HepG2 (cell line): Measurements from ENCODE around the gene PPM1G. TPM values are rescaled to one million over a fixed set of nuclear protein-coding genes. Genes with fewer than 3 reads are reported as not detected.

Source experiments
- AGO2 ChIP-seq: fragments of 200-400 bp; formaldehyde crosslinking; optimal IDR thresholded peaks from 2 replicates; pipeline ENCODE3; 2017; ENCODE audit warnings: mild to moderate bottlenecking, low read depth, low read length, moderate library complexity
- AKAP8 ChIP-seq: sonication (generic); formaldehyde crosslinking; IDR thresholded peaks from 2 replicates; pipeline ENCODE4 v1.5.1; 2020; ENCODE audit warnings: mild to moderate bottlenecking, missing genetic modification reagents
- DNMT1 ChIP-seq: sonication (generic); formaldehyde crosslinking; IDR thresholded peaks from 2 replicates; pipeline ENCODE4 v1.5.1; 2020; ENCODE audit warnings: mild to moderate bottlenecking, missing genetic modification reagents
- GLI4 ChIP-seq: sonication (generic); formaldehyde crosslinking; IDR thresholded peaks from 2 replicates; pipeline ENCODE4 v1.5.1; 2020; ENCODE audit warnings: missing genetic modification reagents, mild to moderate bottlenecking, moderate library complexity, borderline replicate concordance
- HNRNPH1 ChIP-seq: fragments of 200-400 bp; formaldehyde crosslinking; optimal IDR thresholded peaks from 2 replicates; pipeline ENCODE3; 2017; ENCODE audit warnings: mild to moderate bottlenecking, low read depth, low read length
- HOXD1 ChIP-seq: sonication (generic); formaldehyde crosslinking; IDR thresholded peaks from 2 replicates; pipeline ENCODE4 v1.5.0; 2020; ENCODE audit warnings: missing genetic modification reagents
- JUNB ChIP-seq: sonication (generic); formaldehyde crosslinking; IDR thresholded peaks from 2 replicates; pipeline ENCODE4 v1.8.0; 2022; ENCODE audit warnings: missing genetic modification reagents, mild to moderate bottlenecking, borderline replicate concordance
- KLF16 ChIP-seq, 2 experiments: sonication (generic) in 1 of 2; formaldehyde crosslinking in 1 of 2; IDR thresholded peaks; 2 replicates each; pipeline versions ENCODE4 v1.6.1 to v1.8.0; 2016 to 2023; ENCODE audit warnings: missing genetic modification reagents in 2 of 2, missing compliant biosample characterization in 1 of 2
- MEIS1 ChIP-seq: sonication (generic); formaldehyde crosslinking; IDR thresholded peaks from 2 replicates; pipeline ENCODE4 v1.9.0; 2021; ENCODE audit warnings: mild to moderate bottlenecking, missing genetic modification reagents, moderate library complexity, borderline replicate concordance
- PBX3 ChIP-seq: sonication (generic); formaldehyde crosslinking; IDR thresholded peaks from 2 replicates; pipeline ENCODE4 v1.8.1; 2023; ENCODE audit warnings: missing genetic modification reagents, inconsistent platforms, borderline replicate concordance
- PRPF4 ChIP-seq: fragments of 200-400 bp; formaldehyde crosslinking; IDR thresholded peaks from 2 replicates; pipeline ENCODE4 v1.6.1; 2016; ENCODE audit warnings: low read length, low read depth; ENCODE audit not compliant: poor library complexity, severe bottlenecking
- REST ChIP-seq, 2 experiments: IDR thresholded peaks; 2 replicates each; pipeline ENCODE4 v1.6.1; 2011 to 2012; ENCODE audit warnings: low read length in 2 of 2, borderline replicate concordance in 1 of 2, low read depth in 1 of 2, mild to moderate bottlenecking in 1 of 2, moderate library complexity in 1 of 2
- TRAFD1 ChIP-seq: sonication (generic); formaldehyde crosslinking; IDR thresholded peaks from 2 replicates; pipeline ENCODE4 v1.5.1; 2020; ENCODE audit warnings: missing genetic modification reagents, mild to moderate bottlenecking, borderline replicate concordance
- ZMYM3 ChIP-seq: sonication (generic); formaldehyde crosslinking; IDR thresholded peaks from 2 replicates; pipeline ENCODE4 v1.5.1; 2020; ENCODE audit warnings: mild to moderate bottlenecking, missing genetic modification reagents
- ZNF3 ChIP-seq: IDR thresholded peaks from 2 replicates; pipeline ENCODE4 v1.7.0; 2017; ENCODE audit warnings: inconsistent platforms
- ZSCAN21 ChIP-seq: sonication (generic); formaldehyde crosslinking; IDR thresholded peaks from 2 replicates; pipeline ENCODE4 v1.8.0; 2022; ENCODE audit warnings: mild to moderate bottlenecking, missing genetic modification reagents, moderate library complexity, borderline replicate concordance
- polyA plus RNA-seq, 8 experiments: library from polyadenylated mRNA; depleted of rRNA in 3 of 8; stranded (reverse) in 7 of 8; unstranded in 1 of 8; fragments of >200 nt; fragmentation: Illumina TruSeq in 4 of 8; extraction: Trizol in 4 of 8; gene quantifications; 2 replicates each; pipeline versions ENCODE4 v1.2.1 to v1.2.3, GENCODE V29; 2011 to 2016; ENCODE audit warnings: low read depth in 4 of 8, missing spikeins in 1 of 8, mixed read lengths in 1 of 8; ENCODE audit not compliant: insufficient read depth in 1 of 8
- total RNA-seq, 5 experiments: library from RNA; depleted of rRNA; stranded (reverse); fragments of >200 nt; fragmentation: Illumina TruSeq; extraction: Trizol; gene quantifications; 2 replicates each; pipeline ENCODE4 v1.2.3, GENCODE V29; 2016; ENCODE audit warnings: low read depth in 1 of 5
- TF ChIP-seq, protein P1 (sequence below): fragments of 450-650 bp; IDR thresholded peaks from 2 replicates; pipeline ENCODE4 v1.6.1; 2017
- TF ChIP-seq, protein P2 (sequence below): sonication (generic); formaldehyde crosslinking; IDR thresholded peaks from 2 replicates; pipeline ENCODE4 v1.8.1; 2023; ENCODE audit warnings: mild to moderate bottlenecking, missing genetic modification reagents

The PPM1G gene
- total and polyA plus RNA-seq, 2 of the 13 experiments (the other 11 are each of a cell fraction or from before 2014, with no cell fraction given) = 58.2 to 213 TPM

DNA sequence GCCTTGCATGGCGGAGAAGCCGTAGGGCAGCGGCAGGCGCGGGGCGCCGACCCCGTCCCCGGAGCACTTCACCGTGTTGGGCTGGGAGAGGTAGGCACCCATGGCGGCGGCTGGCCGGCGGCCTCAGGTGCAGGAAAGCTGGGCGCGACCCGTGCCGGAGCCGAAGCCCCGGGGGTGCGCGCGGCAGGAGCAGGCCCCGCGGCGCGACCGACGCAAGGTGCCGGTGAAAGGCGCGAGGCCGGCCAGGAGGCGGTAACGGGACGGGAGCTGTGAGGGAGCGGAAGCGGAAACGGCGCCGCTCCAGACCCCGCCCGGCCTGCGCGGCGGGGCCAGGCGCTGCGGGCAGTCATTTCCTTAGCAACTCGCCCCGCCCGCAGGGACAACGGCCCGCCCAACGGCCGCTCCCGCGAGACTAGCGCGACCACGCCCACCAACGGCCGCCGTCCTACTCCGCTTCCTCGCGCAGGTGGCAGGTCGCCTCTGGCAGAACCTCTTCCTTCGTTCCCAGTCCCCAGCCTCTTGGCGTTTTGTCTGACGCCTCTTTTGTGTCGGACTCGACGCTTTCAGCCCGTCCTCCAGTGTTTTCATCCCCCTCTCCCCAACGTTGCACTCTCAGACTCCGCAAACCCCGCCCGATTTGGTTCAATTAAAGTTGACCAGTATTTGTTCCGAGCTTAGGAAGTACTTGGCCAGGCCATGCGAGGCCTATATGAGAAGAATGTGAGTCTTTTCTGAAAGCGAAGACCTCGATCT lies at the start of gene PPM1G (continued):
- TF ChIP-seq REST (IDR thresholded peaks at IDR 0.05; ENCODE audit: borderline replicate concordance in 1 of 2, low read depth in 1 of 2, low read length in 2 of 2) (peak in 1 of 2 experiments; percentile 79; a peak in 1 of 4 replicates), DNMT1 (CRISPR knock-in tag) (peak; percentile 91), GLI4 (CRISPR knock-in tag) (peak; percentile 95), KLF16 (CRISPR knock-in tag; IDR thresholded peaks at IDR 0.05) (peak; percentile 29 to 96), JUNB (CRISPR knock-in tag) (no peak), PBX3 (CRISPR knock-in tag) (peak; percentile 88), ZSCAN21 (CRISPR knock-in tag) (peak; percentile 97), HNRNPH1 (no peak), HOXD1 (no peak; the same call in 1 of the 2 replicates), ZMYM3 (CRISPR knock-in tag) (peak; percentile 26; the same call in 1 of the 2 replicates), AKAP8 (CRISPR knock-in tag) (peak; percentile 88; the same call in 1 of the 2 replicates), ZNF3 (CRISPR knock-in tag) (no peak), MEIS1 (CRISPR knock-in tag) (peak; percentile 93), PRPF4 (no peak), AGO2 (peak; percentile 91), TRAFD1 (0 out of 2 replicates have a peak, but pooled peaks have one; percentile 54)
- TF ChIP-seq, protein P1, sequence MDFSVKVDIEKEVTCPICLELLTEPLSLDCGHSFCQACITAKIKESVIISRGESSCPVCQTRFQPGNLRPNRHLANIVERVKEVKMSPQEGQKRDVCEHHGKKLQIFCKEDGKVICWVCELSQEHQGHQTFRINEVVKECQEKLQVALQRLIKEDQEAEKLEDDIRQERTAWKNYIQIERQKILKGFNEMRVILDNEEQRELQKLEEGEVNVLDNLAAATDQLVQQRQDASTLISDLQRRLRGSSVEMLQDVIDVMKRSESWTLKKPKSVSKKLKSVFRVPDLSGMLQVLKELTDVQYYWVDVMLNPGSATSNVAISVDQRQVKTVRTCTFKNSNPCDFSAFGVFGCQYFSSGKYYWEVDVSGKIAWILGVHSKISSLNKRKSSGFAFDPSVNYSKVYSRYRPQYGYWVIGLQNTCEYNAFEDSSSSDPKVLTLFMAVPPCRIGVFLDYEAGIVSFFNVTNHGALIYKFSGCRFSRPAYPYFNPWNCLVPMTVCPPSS = no peak
- TF ChIP-seq, protein P2, sequence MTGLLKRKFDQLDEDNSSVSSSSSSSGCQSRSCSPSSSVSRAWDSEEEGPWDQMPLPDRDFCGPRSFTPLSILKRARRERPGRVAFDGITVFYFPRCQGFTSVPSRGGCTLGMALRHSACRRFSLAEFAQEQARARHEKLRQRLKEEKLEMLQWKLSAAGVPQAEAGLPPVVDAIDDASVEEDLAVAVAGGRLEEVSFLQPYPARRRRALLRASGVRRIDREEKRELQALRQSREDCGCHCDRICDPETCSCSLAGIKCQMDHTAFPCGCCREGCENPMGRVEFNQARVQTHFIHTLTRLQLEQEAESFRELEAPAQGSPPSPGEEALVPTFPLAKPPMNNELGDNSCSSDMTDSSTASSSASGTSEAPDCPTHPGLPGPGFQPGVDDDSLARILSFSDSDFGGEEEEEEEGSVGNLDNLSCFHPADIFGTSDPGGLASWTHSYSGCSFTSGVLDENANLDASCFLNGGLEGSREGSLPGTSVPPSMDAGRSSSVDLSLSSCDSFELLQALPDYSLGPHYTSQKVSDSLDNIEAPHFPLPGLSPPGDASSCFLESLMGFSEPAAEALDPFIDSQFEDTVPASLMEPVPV = peak; percentile 96
